Subcutaneous adipose tissue (tissue), 4 donors: Measurements from ENCODE around the gene PLXNA2. TPM values are rescaled to one million over a fixed set of nuclear protein-coding genes. Genes with fewer than 3 reads are reported as not detected.

Experiments
- total RNA-seq, 4 donors: library from RNA; depleted of rRNA; stranded (reverse); fragments of >200 nt; gene quantifications; one replicate each; pipeline ENCODE4 v1.1.0, GENCODE V29; 2016
- TF ChIP-seq, protein P1 (sequence below): fragments of 450-650 bp; IDR thresholded peaks from one replicate; pipeline ENCODE4 v1.5.1; 2016; ENCODE audit warnings: low read depth, mild to moderate bottlenecking, control low read depth, antibody characterized with exemption, moderate library complexity

Gene PLXNA2
- total RNA-seq, 4 donors from 2014 or later, result 6.8 to 37.5 (median 14.3) TPM

DNA sequence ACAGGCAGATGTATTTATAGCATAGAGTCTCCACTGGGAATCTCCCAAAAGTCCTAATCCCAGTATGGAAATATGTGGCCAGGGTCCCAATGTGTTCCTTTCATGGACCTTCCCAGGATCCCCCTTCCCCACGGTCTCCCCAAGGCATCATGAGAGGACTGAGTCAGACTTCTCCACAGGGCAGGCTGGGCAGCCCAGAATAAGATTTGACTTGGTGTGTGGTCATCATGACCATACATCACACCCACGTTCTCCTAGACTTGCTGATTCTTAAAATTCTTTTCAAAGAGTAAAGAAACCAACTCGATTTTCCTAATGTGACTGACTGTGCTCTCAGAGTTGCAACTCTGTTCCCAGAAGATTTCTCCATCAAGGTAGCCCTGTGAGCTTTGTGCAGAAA, 239.3 kb downstream of the PLXNA2 start:
- TF ChIP-seq, protein P1, sequence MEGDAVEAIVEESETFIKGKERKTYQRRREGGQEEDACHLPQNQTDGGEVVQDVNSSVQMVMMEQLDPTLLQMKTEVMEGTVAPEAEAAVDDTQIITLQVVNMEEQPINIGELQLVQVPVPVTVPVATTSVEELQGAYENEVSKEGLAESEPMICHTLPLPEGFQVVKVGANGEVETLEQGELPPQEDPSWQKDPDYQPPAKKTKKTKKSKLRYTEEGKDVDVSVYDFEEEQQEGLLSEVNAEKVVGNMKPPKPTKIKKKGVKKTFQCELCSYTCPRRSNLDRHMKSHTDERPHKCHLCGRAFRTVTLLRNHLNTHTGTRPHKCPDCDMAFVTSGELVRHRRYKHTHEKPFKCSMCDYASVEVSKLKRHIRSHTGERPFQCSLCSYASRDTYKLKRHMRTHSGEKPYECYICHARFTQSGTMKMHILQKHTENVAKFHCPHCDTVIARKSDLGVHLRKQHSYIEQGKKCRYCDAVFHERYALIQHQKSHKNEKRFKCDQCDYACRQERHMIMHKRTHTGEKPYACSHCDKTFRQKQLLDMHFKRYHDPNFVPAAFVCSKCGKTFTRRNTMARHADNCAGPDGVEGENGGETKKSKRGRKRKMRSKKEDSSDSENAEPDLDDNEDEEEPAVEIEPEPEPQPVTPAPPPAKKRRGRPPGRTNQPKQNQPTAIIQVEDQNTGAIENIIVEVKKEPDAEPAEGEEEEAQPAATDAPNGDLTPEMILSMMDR, result no peak

DNA sequence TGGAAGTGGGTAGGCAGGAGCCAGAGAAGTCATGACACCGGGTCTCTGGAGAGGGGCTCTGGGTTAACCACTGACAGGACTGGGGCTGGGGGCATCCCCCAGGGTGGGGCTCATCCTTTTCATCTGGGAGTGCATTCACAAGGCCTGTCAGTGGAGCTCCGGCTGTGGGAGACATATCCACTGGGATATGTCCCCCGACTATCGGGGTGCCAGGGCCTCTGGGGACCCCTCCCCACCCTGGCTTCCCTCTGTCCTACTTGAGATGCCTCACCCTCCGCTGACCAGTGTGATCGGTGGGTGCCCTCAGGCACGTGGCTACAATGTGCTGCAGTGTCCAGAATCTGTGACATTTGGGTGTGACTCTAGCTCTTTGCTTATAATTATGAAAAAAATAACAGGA, 240.9 kb downstream of the PLXNA2 start:
- TF ChIP-seq, protein P1, result no peak

DNA sequence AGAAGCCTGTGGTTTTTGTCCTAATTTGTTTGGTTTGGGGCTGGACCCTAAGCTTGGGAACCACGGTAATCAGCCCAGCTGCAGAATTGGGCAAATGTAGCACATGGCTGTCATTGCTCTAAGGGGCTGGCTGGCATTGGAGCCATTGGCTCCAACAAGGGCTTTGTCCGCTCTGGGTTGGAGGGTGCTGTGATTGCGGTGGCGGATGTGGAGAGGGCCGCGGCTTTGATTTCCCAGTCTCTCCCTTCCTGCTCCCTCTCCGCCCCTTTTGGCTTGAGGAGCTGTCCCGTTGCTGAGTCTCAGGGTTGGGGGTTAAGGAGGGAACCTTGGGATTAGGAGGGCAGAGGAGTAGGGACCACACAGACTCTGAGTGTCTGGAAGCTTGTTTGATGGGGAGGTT, 241.5 kb downstream of the PLXNA2 start:
- TF ChIP-seq, protein P1, result no peak

DNA sequence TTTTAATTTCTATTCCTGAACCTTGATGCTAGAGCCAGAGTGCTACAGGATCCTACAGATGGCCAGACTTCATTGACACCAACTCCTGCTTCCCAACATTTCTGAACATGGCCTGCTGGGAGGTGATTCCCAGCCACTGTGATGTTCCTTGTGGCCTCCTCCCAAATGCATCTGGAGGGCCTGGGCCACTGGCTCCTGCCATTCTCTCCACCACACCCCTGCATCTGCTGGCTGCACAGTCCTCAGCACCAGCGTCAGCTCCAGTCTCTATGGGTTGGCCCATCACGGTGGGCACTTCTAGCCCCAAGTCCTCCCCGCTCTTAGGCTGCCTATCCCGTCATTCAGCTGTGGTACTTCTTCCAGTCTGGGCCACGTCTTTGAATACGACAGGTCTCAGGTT, 242.1 kb downstream of the PLXNA2 start:
- TF ChIP-seq, protein P1, result no peak

DNA sequence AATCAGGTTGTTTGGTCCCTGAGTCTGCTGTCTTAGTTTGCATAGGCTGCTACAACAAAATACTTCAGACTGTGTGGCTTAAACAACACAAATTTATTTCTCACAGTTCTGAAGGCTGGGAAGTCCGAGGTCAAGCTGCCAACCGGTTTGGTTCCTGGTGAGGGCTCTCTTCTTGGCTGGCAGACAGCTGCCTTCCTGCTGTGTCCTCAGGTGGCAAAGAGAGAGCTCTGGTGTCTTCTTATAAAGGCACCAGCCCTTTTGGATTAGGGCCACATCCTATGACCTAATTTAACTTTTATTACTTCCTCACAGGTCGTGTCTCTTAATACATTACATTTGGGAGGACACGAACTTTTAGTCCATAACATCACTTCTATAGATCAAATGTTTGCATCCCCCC, 243.7 kb downstream of the PLXNA2 start:
- TF ChIP-seq, protein P1, result no peak

DNA sequence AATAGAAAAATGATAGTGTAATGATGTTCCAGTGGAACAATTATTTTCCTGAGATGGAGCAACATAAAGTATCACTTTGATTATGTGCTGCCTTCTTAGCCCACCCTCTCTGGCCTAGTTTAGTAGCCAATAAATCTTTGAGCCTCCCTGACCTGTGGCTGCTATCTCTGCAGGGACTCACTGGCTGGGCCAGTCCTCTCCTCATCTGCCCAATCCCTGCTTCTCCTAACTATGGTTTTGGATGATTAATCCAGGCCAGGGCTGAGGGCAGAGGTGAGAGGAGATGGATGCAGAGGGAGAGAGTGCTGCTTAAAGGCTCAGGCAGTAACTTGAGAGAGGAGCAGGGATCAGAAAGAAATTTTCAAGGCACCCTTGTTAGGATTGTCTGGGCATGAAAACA, 244.2 kb downstream of the PLXNA2 start:
- TF ChIP-seq, protein P1, result no peak

DNA sequence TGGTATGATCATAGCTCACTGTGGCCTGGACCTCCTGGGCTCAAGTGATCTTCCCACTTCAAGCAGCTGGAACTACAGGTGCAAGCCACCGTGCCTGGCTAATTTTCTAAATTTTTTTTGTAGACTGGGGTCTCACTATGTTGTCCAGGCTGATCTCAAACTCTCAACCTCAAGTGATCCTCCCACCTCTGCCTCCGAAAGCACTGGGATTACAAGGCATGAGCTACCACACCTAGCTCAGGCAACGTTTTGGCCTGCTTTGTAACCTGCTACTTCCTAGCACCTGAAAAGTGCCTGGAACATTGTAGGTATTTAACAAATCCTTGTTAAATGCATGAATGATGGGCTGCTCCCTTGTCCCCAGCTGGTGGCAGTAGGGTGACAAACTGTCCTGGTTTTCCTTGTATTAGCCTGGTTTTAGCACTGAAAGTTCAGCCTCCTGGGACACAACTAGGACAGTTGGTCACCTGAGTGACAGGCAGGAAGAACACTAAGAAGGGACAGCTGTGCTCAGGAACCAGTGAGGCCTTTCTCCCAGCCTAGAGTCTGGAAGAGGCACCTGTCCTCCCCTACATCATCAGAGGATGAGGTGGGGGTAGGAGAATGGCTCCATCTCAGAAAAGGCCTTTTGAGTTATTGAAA, 244.8 kb downstream of the PLXNA2 start:
- TF ChIP-seq, protein P1, result no peak
